A549 (cell line): ENCODE data around the gene MCAM. TPM values are rescaled to one million over a fixed set of nuclear protein-coding genes. Genes with fewer than 3 reads are reported as not detected.

ENCODE experiments used
- ATAC-seq, 2 experiments: fragments of 200-7000 bp in 1 of 2; fragments of >200 bp in 1 of 2; cut with Nextera tagmentation in 1 of 2; cut with Tn5 transposase in 1 of 2; 3 replicates each; pipeline versions ENCODE4 v1.8.0 to v1.9.1; 2018 to 2020; ENCODE audit warnings: mild to moderate bottlenecking in 1 of 2, moderate library complexity in 1 of 2
- CTCF ChIA-PET: fragments of 300-600 bp; sonication (Branson Sonifier 250); formaldehyde crosslinking; extraction: SDS; loops from one replicate; lab custom pipeline; 2021; ENCODE audit warnings: antibody characterized with exemption, inconsistent platforms; lab: Yijun Ruan, JAX
- POLR2A ChIA-PET: fragments of 350-600 bp; formaldehyde crosslinking; extraction: SDS; loops from one replicate; lab custom pipeline; 2021; ENCODE audit warnings: antibody characterized with exemption, inconsistent platforms; lab: Yijun Ruan, JAX
- DNase-seq, 2 experiments: peaks; one replicate each; pipeline versions ENCODE4 v3.0.0 to v3.0.0-alpha.2; 2011 to 2016; ENCODE audit warnings: low read depth in 1 of 2, low spot score in 1 of 2
- FAIRE-seq: peaks from 2 replicates; lab custom pipeline; 2011; peaks lifted over from hg19 to GRCh38; lab: Jason Lieb, UNC
- H3K27ac ChIP-seq, 2 experiments: fragments of >200 bp; sonication (Bioruptor Twin); formaldehyde crosslinking; 3 replicates each; pipeline ENCODE4 v1.5.1; 2016 to 2017
- H3K4me1 ChIP-seq: fragments of >200 bp; sonication (Bioruptor Twin); formaldehyde crosslinking; 3 replicates; pipeline ENCODE4 v1.6.1; 2016
- H3K4me2 ChIP-seq: fragments of >200 bp; sonication (Bioruptor Twin); formaldehyde crosslinking; 3 replicates; pipeline ENCODE4 v1.6.1; 2016
- H3K4me3 ChIP-seq: fragments of >200 bp; sonication (Bioruptor Twin); formaldehyde crosslinking; 3 replicates; pipeline ENCODE4 v1.5.1; 2016
- H3K9me3 ChIP-seq: fragments of >200 bp; sonication (Bioruptor Twin); formaldehyde crosslinking; 3 replicates; pipeline ENCODE4 v1.6.1; 2016
- CEBPB ChIP-seq, 2 experiments: fragments of >200 bp in 1 of 2; sonication (Bioruptor Twin) in 1 of 2; formaldehyde crosslinking in 1 of 2; IDR thresholded peaks; 2 replicates each; pipeline ENCODE4 v1.6.1; 2012 to 2016
- CHD2 ChIP-seq: fragments of 150-350 bp; IDR thresholded peaks from 2 replicates; pipeline ENCODE4 v1.6.1; 2014; ENCODE audit warnings: low read length; ENCODE audit not compliant: partially characterized antibody
- ELK1 ChIP-seq: fragments of 150-350 bp; IDR thresholded peaks from 2 replicates; pipeline ENCODE4 v1.6.1; 2014; ENCODE audit warnings: low read depth, mild to moderate bottlenecking, low read length
- HES2 ChIP-seq: fragments of >200 bp; sonication (Bioruptor Twin); formaldehyde crosslinking; IDR thresholded peaks from 2 replicates; pipeline ENCODE4 v1.6.1; 2016
- HEYL ChIP-seq: fragments of 250-450 bp; sonication (Bioruptor Pico); IDR thresholded peaks from 2 replicates; pipeline ENCODE4 v1.8.0; 2021; ENCODE audit warnings: mild to moderate bottlenecking, moderate library complexity
- HOXA7 ChIP-seq: fragments of 250-450 bp; sonication (Bioruptor Pico); IDR thresholded peaks from 2 replicates; pipeline ENCODE4 v1.5.0; 2020; ENCODE audit warnings: mild to moderate bottlenecking, moderate library complexity
- KDM1A ChIP-seq: fragments of 200-600 bp; sonication (generic); IDR thresholded peaks from 2 replicates; pipeline ENCODE4 v1.6.1; 2016; ENCODE audit warnings: low read depth, mild to moderate bottlenecking
- MYC ChIP-seq: IDR thresholded peaks from 2 replicates; pipeline ENCODE4 v1.6.1; 2012; ENCODE audit warnings: mild to moderate bottlenecking, inconsistent platforms, low read length, improper control_type of control experiment, borderline replicate concordance
- NPAS2 ChIP-seq: fragments of 250-450 bp; sonication (Bioruptor Pico); IDR thresholded peaks from 2 replicates; pipeline ENCODE4 v1.8.0; 2022; ENCODE audit warnings: mild to moderate bottlenecking, moderate library complexity, borderline replicate concordance
- RAD21 ChIP-seq, 2 experiments: fragments of >200 bp in 1 of 2; sonication (Bioruptor Twin) in 1 of 2; formaldehyde crosslinking in 1 of 2; IDR thresholded peaks in 1 of 2; conservative IDR thresholded peaks in 1 of 2; 2 replicates in 1 of 2; 3 replicates in 1 of 2; pipeline ENCODE4 v1.6.1; 2012 to 2018; ENCODE audit warnings: inconsistent platforms in 1 of 2
- SMC3 ChIP-seq: fragments of >200 bp; sonication (Bioruptor Twin); formaldehyde crosslinking; IDR thresholded peaks from 3 replicates; pipeline ENCODE4 v1.6.1; 2018; ENCODE audit warnings: inconsistent platforms
- WGBS: methylation state at CpG from one replicate; pipeline ENCODE4 v1.1.6; 2017; ENCODE audit errors: missing lambda C conversion rate; 5-methylcytosine and 5-hydroxymethylcytosine counted together
- polyA plus RNA-seq, 4 experiments: library from polyadenylated mRNA; depleted of rRNA in 3 of 4; stranded (reverse); fragments of >200 nt; fragmentation: RNase III in 1 of 4; extraction: RNeasy Plus Mini Kit Qiagen cat#74134 plus additional on column Dnase treatment in 1 of 4; gene quantifications; 2 replicates in 3 of 4; 3 replicates in 1 of 4; pipeline ENCODE4 v1.2.3, GENCODE V29; 2011 to 2017
- TF ChIP-seq, protein P1 (sequence below): fragments of 250-450 bp; sonication (Bioruptor Pico); IDR thresholded peaks from 2 replicates; pipeline ENCODE4 v1.5.0; 2021; ENCODE audit warnings: mild to moderate bottlenecking, moderate library complexity, borderline replicate concordance
- TF ChIP-seq, protein P2 (sequence below): fragments of >200 bp; sonication (Bioruptor Twin); formaldehyde crosslinking; IDR thresholded peaks from 3 replicates; pipeline ENCODE4 v1.5.1; 2016
- TF ChIP-seq, protein P3 (sequence below): fragments of 450-650 bp; IDR thresholded peaks from 2 replicates; pipeline ENCODE4 v1.6.1; 2014; ENCODE audit warnings: antibody characterized with exemption

MCAM gene
- polyA plus RNA-seq, 2 of the 4 experiments (the other 2 are of a cell fraction), result 5.4 to 14.9 TPM

GRCh38 chr11:119338318-119338890 is 21.5 kb upstream of the MCAM start:
- CTCF ChIA-PET, result interaction anchor here (0.5 to 9.5 kb wide), 31 partner anchors 9 to 253 kb away, joined by 3 to 160 read pairs (median 5); partner anchors contain the start of genes CBL, MFRP, NLRX1 and USP2
- peaks cover 19% of the 10 kb centered on the region for H3K4me1 ChIP-seq
- DNase-seq, result peak; percentile 63 to 82
- WGBS, result 28% methylated on average over 14 of the region's 17 CpGs
- no peak overlapping the region; a peak in 1 of 6 replicates for H3K27ac ChIP-seq
- H3K4me2 ChIP-seq, result peak overlapping the region; percentile 43; the same call in 2 of the 3 replicates
- FAIRE-seq, result no peak
- TF ChIP-seq ELK1, result no peak
- no peak for TF ChIP-seq MYC
- TF ChIP-seq, protein P1, sequence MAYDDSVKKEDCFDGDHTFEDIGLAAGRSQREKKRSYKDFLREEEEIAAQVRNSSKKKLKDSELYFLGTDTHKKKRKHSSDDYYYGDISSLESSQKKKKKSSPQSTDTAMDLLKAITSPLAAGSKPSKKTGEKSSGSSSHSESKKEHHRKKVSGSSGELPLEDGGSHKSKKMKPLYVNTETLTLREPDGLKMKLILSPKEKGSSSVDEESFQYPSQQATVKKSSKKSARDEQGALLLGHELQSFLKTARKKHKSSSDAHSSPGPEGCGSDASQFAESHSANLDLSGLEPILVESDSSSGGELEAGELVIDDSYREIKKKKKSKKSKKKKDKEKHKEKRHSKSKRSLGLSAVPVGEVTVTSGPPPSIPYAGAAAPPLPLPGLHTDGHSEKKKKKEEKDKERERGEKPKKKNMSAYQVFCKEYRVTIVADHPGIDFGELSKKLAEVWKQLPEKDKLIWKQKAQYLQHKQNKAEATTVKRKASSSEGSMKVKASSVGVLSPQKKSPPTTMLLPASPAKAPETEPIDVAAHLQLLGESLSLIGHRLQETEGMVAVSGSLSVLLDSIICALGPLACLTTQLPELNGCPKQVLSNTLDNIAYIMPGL, result no peak
- no peak for TF ChIP-seq CEBPB (IDR thresholded peaks at IDR 0.05)
- peak; percentile 53 to 62 for TF ChIP-seq RAD21 (conservative IDR thresholded peaks at IDR 0.05 in 1 of 2, IDR thresholded peaks at IDR 0.05 in 1 of 2)
- TF ChIP-seq CHD2, result no peak
- TF ChIP-seq HEYL (CRISPR knock-in tag), result no peak
- TF ChIP-seq KDM1A, result no peak
- TF ChIP-seq SMC3, result peak; percentile 51; the same call in 2 of the 3 replicates
- TF ChIP-seq, protein P2, sequence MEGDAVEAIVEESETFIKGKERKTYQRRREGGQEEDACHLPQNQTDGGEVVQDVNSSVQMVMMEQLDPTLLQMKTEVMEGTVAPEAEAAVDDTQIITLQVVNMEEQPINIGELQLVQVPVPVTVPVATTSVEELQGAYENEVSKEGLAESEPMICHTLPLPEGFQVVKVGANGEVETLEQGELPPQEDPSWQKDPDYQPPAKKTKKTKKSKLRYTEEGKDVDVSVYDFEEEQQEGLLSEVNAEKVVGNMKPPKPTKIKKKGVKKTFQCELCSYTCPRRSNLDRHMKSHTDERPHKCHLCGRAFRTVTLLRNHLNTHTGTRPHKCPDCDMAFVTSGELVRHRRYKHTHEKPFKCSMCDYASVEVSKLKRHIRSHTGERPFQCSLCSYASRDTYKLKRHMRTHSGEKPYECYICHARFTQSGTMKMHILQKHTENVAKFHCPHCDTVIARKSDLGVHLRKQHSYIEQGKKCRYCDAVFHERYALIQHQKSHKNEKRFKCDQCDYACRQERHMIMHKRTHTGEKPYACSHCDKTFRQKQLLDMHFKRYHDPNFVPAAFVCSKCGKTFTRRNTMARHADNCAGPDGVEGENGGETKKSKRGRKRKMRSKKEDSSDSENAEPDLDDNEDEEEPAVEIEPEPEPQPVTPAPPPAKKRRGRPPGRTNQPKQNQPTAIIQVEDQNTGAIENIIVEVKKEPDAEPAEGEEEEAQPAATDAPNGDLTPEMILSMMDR, result peak; percentile 57
- no peak for TF ChIP-seq NPAS2 (CRISPR knock-in tag)
- no peak overlapping the region for H3K4me3 ChIP-seq
- H3K9me3 ChIP-seq, result no peaks in the 10 kb centered on the region
- POLR2A ChIA-PET, result interaction anchor here (0.7 to 1.5 kb wide), 4 partner anchors 9 to 244 kb away, joined by 3 to 8 read pairs (median 4); no protein-coding TSS in a partner anchor
- ATAC-seq, result peak; percentile 66 to 73

- TF ChIP-seq HOXA7 (CRISPR knock-in tag), result no peak
- no peak for TF ChIP-seq HES2
- no peak for TF ChIP-seq NPAS2 (CRISPR knock-in tag)
- TF ChIP-seq, protein P3, sequence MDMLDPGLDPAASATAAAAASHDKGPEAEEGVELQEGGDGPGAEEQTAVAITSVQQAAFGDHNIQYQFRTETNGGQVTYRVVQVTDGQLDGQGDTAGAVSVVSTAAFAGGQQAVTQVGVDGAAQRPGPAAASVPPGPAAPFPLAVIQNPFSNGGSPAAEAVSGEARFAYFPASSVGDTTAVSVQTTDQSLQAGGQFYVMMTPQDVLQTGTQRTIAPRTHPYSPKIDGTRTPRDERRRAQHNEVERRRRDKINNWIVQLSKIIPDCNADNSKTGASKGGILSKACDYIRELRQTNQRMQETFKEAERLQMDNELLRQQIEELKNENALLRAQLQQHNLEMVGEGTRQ, result peak; percentile 25; the same call in 1 of the 2 replicates
- TF ChIP-seq, all 56 proteins: peak for 1
- ATAC-seq (peak; percentile 1 to 11; a peak in 3 of 6 replicates), FAIRE-seq (no peak), DNase-seq (no peak)
- CTCF ChIA-PET, result interaction anchor here (0.6 to 9.5 kb wide), 29 partner anchors 9 to 252 kb away, joined by 3 to 160 read pairs (median 5); partner anchors contain the start of genes CBL, MFRP, NLRX1 and USP2
- no peaks in the 10 kb centered on the region for H3K9me3 ChIP-seq
- H3K4me3 ChIP-seq, result no peak overlapping the region
- POLR2A ChIA-PET, result interaction anchor here (0.5 to 1.5 kb wide), 5 partner anchors 8 to 427 kb away, joined by 3 to 8 read pairs (median 5); no protein-coding TSS in a partner anchor
- H3K27ac ChIP-seq, result peak overlapping the region in 1 of 2 experiments; percentile 42; a peak in 1 of 6 replicates
- 78% methylated on average over 7 of the region's 9 CpGs for WGBS
- peak overlapping the region; percentile 43; the same call in 2 of the 3 replicates for H3K4me2 ChIP-seq
- H3K4me1 ChIP-seq, result peaks cover 19% of the 10 kb centered on the region
Observed at GRCh38 chr11:119337581-119338317, 20.8 kb upstream of the MCAM start.
